Endothelial cell of umbilical vein (primary cell): ENCODE results near the gene NAMPT. TPM values are rescaled to one million over a fixed set of nuclear protein-coding genes. Genes with fewer than 3 reads are reported as not detected.

Source experiments
- BruUV-seq: library from RNA; stranded (reverse); fragments of 400-500 nt; replicated peaks from 2 replicates; lab custom pipeline; 2021; lab: Mats Ljungman, UMichigan
- CTCF ChIA-PET: fragments of 300-600, 350-600 bp; sonication (Branson Sonifier 250); formaldehyde crosslinking; loops from one replicate; lab custom pipeline; 2021; ENCODE audit warnings: antibody characterized with exemption, inconsistent platforms; lab: Charles Lee
- POLR2A ChIA-PET: fragments of 300-600, 350-600 bp; sonication (Branson Sonifier 250); formaldehyde crosslinking; loops from one replicate; lab custom pipeline; 2021; ENCODE audit warnings: antibody characterized with exemption, inconsistent platforms; lab: Charles Lee
- DNase-seq: peaks from one replicate; pipeline ENCODE4 v3.0.0-alpha.2; 2011; ENCODE audit warnings: low read depth, low spot score
- FAIRE-seq: peaks from 2 replicates; lab custom pipeline; 2011; peaks lifted over from hg19 to GRCh38; lab: Jason Lieb, UNC
- H2AFZ ChIP-seq: 2 replicates; pipeline ENCODE4 v1.6.0; 2012; ENCODE audit warnings: low read depth, low read length, control low read depth, inconsistent platforms
- H3K27ac ChIP-seq: 2 replicates; pipeline ENCODE4 v1.5.1; 2011; ENCODE audit warnings: low read depth, mild to moderate bottlenecking, control low read depth, low read length, moderate library complexity; ENCODE audit not compliant: insufficient read depth
- H3K27me3 ChIP-seq, 2 experiments: 2 replicates each; pipeline versions ENCODE4 v1.6.0 to v1.6.1; 2011; ENCODE audit warnings: low read length in 2 of 2, mixed read lengths in 1 of 2; ENCODE audit not compliant: control insufficient read depth in 2 of 2, insufficient read depth in 2 of 2
- H3K36me3 ChIP-seq, 2 experiments: 2 replicates in 1 of 2; 3 replicates in 1 of 2; pipeline ENCODE4 v1.5.1; 2011; ENCODE audit warnings: low read length in 2 of 2, mild to moderate bottlenecking in 1 of 2, moderate library complexity in 1 of 2; ENCODE audit not compliant: control insufficient read depth in 2 of 2, insufficient read depth in 2 of 2; ENCODE audit errors: extremely low read depth in 1 of 2
- H3K4me1 ChIP-seq: 3 replicates; pipeline ENCODE4 v1.5.1; 2011; ENCODE audit warnings: mild to moderate bottlenecking, low read length; ENCODE audit not compliant: control insufficient read depth, insufficient read depth; ENCODE audit errors: extremely low read depth
- H3K4me2 ChIP-seq: 2 replicates; pipeline ENCODE4 v1.6.1; 2011; ENCODE audit warnings: low read length, control low read depth, mixed read lengths; ENCODE audit not compliant: insufficient read depth
- H3K4me3 ChIP-seq, 3 experiments: fragments of 200-600 bp in 1 of 3; sonication (generic), shearing (Covaris generic) in 1 of 3; replicated peaks in 1 of 3; 2 replicates each; pipeline ENCODE4 v1.5.1; 2011 to 2016; ENCODE audit warnings: control low read depth in 3 of 3, low read length in 3 of 3, mild to moderate bottlenecking in 2 of 3, inconsistent platforms in 1 of 3, low read depth in 1 of 3, moderate library complexity in 1 of 3; ENCODE audit not compliant: insufficient read depth in 1 of 3
- H3K79me2 ChIP-seq: 2 replicates; pipeline ENCODE4 v1.6.0; 2012; ENCODE audit warnings: low read length, inconsistent platforms; ENCODE audit not compliant: control insufficient read depth, insufficient read depth
- H3K9ac ChIP-seq: replicated peaks from 2 replicates; pipeline ENCODE3; 2011; ENCODE audit warnings: low read length, control low read depth; ENCODE audit not compliant: insufficient read depth; ENCODE audit errors: extremely low read depth
- H3K9me1 ChIP-seq: replicated peaks from 3 replicates; pipeline ENCODE4 v1.6.0; 2011; ENCODE audit warnings: mild to moderate bottlenecking, low read length; ENCODE audit not compliant: control insufficient read depth, insufficient read depth; ENCODE audit errors: extremely low read depth
- H3K9me3 ChIP-seq: replicated peaks from 2 replicates; pipeline ENCODE4 v1.5.1; 2012; ENCODE audit warnings: low read length, inconsistent platforms; ENCODE audit not compliant: control insufficient read depth, insufficient read depth
- H4K20me1 ChIP-seq: replicated peaks from 2 replicates; pipeline ENCODE3; 2011; ENCODE audit warnings: mild to moderate bottlenecking, low read length; ENCODE audit not compliant: control insufficient read depth, insufficient read depth; ENCODE audit errors: extremely low read depth
- FOS ChIP-seq: IDR thresholded peaks from 2 replicates; pipeline ENCODE4 v1.6.1; 2011; ENCODE audit warnings: mild to moderate bottlenecking, low read length, moderate library complexity, borderline replicate concordance; ENCODE audit not compliant: insufficient read depth
- JUN ChIP-seq: IDR thresholded peaks from 2 replicates; pipeline ENCODE4 v1.6.1; 2011; ENCODE audit warnings: borderline replicate concordance, low read depth; ENCODE audit not compliant: insufficient read length, insufficient read depth
- POLR2A ChIP-seq: IDR thresholded peaks from 2 replicates; pipeline ENCODE4 v1.6.1; 2012; ENCODE audit warnings: low read depth, mild to moderate bottlenecking, control low read depth, low read length
- dilution Hi-C: fragments of 300-500 bp; cut with MboI; formaldehyde crosslinking; loops from one replicate; pipeline ENCODE4 v1.15.0; 2019; ENCODE audit warnings: low sequenced_read_pairs; ENCODE audit not compliant: extremely low pct_ligation_motif_present
- intact Hi-C: fragments of 100-400 bp; cut with micrococcal nuclease; formaldehyde crosslinking; loops from one replicate; pipeline ENCODE4 v1.10.0; 2022
- polyA plus RNA-seq, 4 experiments: library from polyadenylated mRNA; depleted of rRNA in 3 of 4; stranded (reverse) in 3 of 4; unstranded in 1 of 4; fragments of >200 nt; gene quantifications; 2 replicates each; pipeline versions ENCODE4 v1.2.1 to v1.2.3, GENCODE V29; 2011 to 2012; ENCODE audit warnings: missing spikeins in 1 of 4
- total RNA-seq: library from RNA; stranded (reverse); gene quantifications from 2 replicates; pipeline ENCODE4 v1.2.3, GENCODE V29; 2021
- TF ChIP-seq, protein P1 (sequence below), 2 donors: IDR thresholded peaks; 1 replicate in 1 of 2; 2 replicates in 1 of 2; pipeline ENCODE4 v1.5.1; 2011; ENCODE audit warnings: low read length in 2 of 2, mild to moderate bottlenecking in 2 of 2, moderate library complexity in 2 of 2, control low read depth in 1 of 2, inconsistent platforms in 1 of 2, low read depth in 1 of 2; ENCODE audit not compliant: insufficient read depth in 1 of 2; ENCODE audit errors: extremely low read depth in 1 of 2

The NAMPT gene
- total and polyA plus RNA-seq, 2 donors (not counting 3 experiments of a cell fraction or from before 2014, with no cell fraction given), result 17.5 to 133 TPM

GRCh38 chr7:106273009-106273668 is 11.6 kb downstream of the NAMPT start:
- Histone ChIP-seq H3K9ac (no peak overlapping the region), H3K9me3 (no peaks in the 10 kb centered on the region), H3K4me2 (no peak overlapping the region), H3K79me2 (peaks cover 58% of the 10 kb centered on the region), H4K20me1 (no peaks in the 10 kb centered on the region), H3K36me3 (peaks cover 17 to 37% of the 10 kb centered on the region in 2 experiments), H3K27ac (no peak overlapping the region), H3K9me1 (no peaks in the 10 kb centered on the region), H3K4me1 (no peaks in the 10 kb centered on the region), H3K4me3 (no peak overlapping the region), H2AFZ (no peak overlapping the region), H3K27me3 (no peaks in the 10 kb centered on the region)
- dilution Hi-C loops (no loop called here), intact Hi-C loops (no loop called here)
- ChIA-PET POLR2A (interaction anchor here (1.2 kb wide), 1 partner anchor 12 kb away, joined by 7 read pairs; the partner anchor contains the start of gene NAMPT), CTCF (interaction anchor here (0.8 to 1.3 kb wide), 3 partner anchors 97 to 270 kb away, joined by 3 to 6 read pairs (median 4); no protein-coding TSS in a partner anchor)
- TF ChIP-seq JUN (no peak), FOS (no peak), POLR2A (no peak)
- TF ChIP-seq, protein P1, sequence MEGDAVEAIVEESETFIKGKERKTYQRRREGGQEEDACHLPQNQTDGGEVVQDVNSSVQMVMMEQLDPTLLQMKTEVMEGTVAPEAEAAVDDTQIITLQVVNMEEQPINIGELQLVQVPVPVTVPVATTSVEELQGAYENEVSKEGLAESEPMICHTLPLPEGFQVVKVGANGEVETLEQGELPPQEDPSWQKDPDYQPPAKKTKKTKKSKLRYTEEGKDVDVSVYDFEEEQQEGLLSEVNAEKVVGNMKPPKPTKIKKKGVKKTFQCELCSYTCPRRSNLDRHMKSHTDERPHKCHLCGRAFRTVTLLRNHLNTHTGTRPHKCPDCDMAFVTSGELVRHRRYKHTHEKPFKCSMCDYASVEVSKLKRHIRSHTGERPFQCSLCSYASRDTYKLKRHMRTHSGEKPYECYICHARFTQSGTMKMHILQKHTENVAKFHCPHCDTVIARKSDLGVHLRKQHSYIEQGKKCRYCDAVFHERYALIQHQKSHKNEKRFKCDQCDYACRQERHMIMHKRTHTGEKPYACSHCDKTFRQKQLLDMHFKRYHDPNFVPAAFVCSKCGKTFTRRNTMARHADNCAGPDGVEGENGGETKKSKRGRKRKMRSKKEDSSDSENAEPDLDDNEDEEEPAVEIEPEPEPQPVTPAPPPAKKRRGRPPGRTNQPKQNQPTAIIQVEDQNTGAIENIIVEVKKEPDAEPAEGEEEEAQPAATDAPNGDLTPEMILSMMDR (IDR thresholded peaks at IDR 0.05; ENCODE audit: extremely low read depth in 1 of 2, insufficient read depth in 1 of 2, low read depth in 1 of 2, low read length in 2 of 2), result no peak
- BruUV-seq, result no TSS peak
- DNase-seq (no peak), FAIRE-seq (no peak)
